ENCODE measurements around the gene BTBD9.

DNA sequence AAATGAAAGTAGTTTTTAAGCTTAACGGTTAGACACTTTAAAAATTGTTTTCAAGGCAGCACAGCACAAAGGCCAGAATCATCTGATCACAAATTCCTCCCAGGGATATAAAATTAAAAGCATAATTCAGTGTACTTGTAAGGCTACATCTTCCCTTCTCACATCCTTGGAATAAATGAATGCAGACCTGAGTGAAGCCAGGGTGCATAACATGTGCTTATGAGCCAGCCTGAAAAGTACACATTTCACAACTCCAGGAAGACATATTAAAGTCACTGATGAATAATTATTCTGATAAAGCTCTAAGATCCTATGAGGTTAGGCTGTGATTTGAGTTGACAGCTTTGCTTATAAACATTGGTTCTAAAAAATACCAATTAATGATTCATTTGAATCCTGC, 163.6 kb downstream of the BTBD9 start:
- no peak for TF ChIP-seq POLR2A (IDR thresholded peaks at IDR 0.05)
- TF ChIP-seq, protein P1, sequence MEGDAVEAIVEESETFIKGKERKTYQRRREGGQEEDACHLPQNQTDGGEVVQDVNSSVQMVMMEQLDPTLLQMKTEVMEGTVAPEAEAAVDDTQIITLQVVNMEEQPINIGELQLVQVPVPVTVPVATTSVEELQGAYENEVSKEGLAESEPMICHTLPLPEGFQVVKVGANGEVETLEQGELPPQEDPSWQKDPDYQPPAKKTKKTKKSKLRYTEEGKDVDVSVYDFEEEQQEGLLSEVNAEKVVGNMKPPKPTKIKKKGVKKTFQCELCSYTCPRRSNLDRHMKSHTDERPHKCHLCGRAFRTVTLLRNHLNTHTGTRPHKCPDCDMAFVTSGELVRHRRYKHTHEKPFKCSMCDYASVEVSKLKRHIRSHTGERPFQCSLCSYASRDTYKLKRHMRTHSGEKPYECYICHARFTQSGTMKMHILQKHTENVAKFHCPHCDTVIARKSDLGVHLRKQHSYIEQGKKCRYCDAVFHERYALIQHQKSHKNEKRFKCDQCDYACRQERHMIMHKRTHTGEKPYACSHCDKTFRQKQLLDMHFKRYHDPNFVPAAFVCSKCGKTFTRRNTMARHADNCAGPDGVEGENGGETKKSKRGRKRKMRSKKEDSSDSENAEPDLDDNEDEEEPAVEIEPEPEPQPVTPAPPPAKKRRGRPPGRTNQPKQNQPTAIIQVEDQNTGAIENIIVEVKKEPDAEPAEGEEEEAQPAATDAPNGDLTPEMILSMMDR (IDR thresholded peaks at IDR 0.05): no peak
